HG02642 (cell line): ENCODE results near the gene MMP2.

Source experiments
- ATAC-seq: cut with Tn5 transposase; IDR thresholded peaks from one replicate; pipeline ENCODE4 v1.9.1; 2021; ENCODE audit warnings: mild to moderate bottlenecking; ENCODE audit not compliant: unreplicated experiment, poor library complexity

MMP2 gene

GRCh38 chr16:55508941-55509931 lies 30.2 kb downstream of the MMP2 start, which contains the start of gene LPCAT2:
TSS of gene LPCAT2 (plus strand) at chr16:55509072. CDS start at chr16:55509182, 110 bp downstream.
- ATAC-seq: no peak

- ATAC-seq: no peak
These were observed 31.3 kb downstream of the MMP2 start for GRCh38 chr16:55510185-55510805.

- ATAC-seq: no peak
These were observed 33.9 kb downstream of the MMP2 start for GRCh38 chr16:55512941-55513340.

GRCh38 chr16:55513616-55514015 lies 34.6 kb downstream of the MMP2 start:
- ATAC-seq: no peak

- no peak for ATAC-seq
These were observed 36.1 kb downstream of the MMP2 start for GRCh38 chr16:55515111-55515510.

- ATAC-seq: no peak
These were observed 42.8 kb downstream of the MMP2 start for GRCh38 chr16:55521792-55522191.

- ATAC-seq: no peak
These were observed 47.4 kb downstream of the MMP2 start for GRCh38 chr16:55526441-55526840.

- no peak for ATAC-seq
These were observed 48.9 kb downstream of the MMP2 start for GRCh38 chr16:55527885-55528284.

GRCh38 chr16:55529018-55529417 lies 50.0 kb downstream of the MMP2 start:
- ATAC-seq: no peak

GRCh38 chr16:55530316-55530856 lies 51.4 kb downstream of the MMP2 start:
- ATAC-seq: no peak

- ATAC-seq: no peak
These were observed 53.2 kb downstream of the MMP2 start for GRCh38 chr16:55532227-55532626.

GRCh38 chr16:55534756-55535155 lies 55.8 kb downstream of the MMP2 start:
- no peak for ATAC-seq

- ATAC-seq: no peak
These were observed 60.1 kb downstream of the MMP2 start for GRCh38 chr16:55539049-55539448.

GRCh38 chr16:55539488-55539887 lies 60.5 kb downstream of the MMP2 start:
- ATAC-seq: no peak

- ATAC-seq: no peak
These were observed 61.2 kb downstream of the MMP2 start for GRCh38 chr16:55540221-55540620.

GRCh38 chr16:55542459-55543082 lies 63.6 kb downstream of the MMP2 start:
- no peak for ATAC-seq

GRCh38 chr16:55543472-55543871 lies 64.5 kb downstream of the MMP2 start:
- no peak for ATAC-seq

- no peak for ATAC-seq
These were observed 73.6 kb downstream of the MMP2 start for GRCh38 chr16:55552621-55553020.

GRCh38 chr16:55555436-55555835 lies 76.4 kb downstream of the MMP2 start:
- no peak for ATAC-seq
